HG03575 (cell line): Measurements from ENCODE around the gene PIK3C2G.

Source experiments
- ATAC-seq: cut with Tn5 transposase; IDR thresholded peaks from one replicate; pipeline ENCODE4 v1.9.1; 2021; ENCODE audit not compliant: unreplicated experiment, insufficient number of reproducible peaks, low FRiP score; ENCODE audit errors: extremely low read depth

Gene PIK3C2G

DNA sequence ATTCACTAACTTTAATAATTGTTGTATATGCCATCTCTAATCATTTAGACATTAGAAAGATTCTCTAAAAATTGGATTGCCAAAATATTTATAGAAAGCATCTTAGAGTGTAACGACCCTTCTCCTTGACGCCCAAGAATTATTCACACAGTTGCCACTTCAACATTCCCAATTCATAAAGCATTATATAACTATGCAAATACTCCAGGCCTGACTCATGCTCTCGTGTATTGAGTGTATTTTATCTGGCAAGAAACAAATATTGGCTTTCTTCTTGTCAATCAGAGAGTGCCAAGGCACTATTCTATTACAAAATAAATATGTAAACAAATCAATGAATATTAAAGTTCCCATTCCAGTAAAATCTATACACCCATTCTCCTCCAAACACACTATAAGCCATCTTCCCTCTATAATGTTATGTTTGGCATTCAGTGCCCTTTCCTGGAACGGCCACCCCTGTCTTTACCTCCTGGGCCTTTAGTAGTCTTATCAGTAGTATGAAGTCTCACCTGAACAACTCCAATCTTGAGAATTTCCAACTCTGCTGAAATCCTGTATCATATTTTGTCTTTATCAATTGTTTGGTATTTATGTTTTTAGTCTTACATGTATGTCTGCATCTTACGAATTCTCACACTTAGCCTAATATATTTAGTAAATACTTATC is 182.6 kb downstream of the PIK3C2G start:
- no peak for ATAC-seq

DNA sequence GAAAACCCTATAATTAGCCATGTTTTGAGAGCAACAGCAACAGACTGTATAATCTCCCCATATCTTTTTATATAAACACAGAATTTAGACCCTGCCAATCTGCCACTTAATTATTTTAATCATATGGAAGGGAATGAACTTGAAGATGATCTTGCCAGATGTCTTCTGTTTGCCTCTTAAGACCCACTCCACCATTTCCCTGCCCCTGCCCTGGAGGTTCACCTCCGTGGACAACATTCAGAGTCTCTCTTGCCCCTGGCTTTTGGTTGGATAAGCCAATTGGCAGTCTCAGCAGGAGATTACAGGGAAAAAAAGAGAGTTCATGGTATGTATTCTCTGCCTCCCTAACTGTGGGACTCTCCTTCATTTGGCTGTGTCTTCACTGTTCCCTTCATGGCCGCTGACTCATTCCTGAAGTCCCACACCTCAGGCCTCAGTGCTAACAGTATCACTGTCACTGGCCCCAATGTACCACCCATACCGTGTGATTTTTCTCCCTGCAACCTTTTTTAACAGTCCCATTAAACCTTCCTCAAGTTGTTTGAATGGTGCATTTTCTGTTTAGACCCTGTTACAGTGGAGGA is 184.8 kb downstream of the PIK3C2G start:
- ATAC-seq: no peak

DNA sequence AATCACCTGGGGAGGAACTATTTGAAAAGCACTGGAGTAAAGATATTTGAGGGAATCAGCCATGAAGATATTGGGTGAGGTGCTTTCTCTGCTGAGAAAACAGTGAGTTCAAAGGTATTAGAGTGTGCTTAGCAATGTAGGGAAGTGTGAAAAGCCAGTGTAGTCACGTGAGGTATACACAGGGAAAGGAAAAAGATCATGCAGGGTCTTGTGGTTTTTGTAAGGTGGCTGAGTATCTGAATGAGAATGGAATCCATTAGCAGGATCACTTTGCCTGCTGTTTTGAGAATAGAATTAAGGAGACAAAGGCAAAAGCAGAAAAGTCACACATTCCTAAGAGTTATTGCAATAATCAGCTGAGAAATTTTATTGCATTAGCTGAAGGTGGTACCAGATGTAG is 193.0 kb downstream of the PIK3C2G start:
- ATAC-seq: no peak

DNA sequence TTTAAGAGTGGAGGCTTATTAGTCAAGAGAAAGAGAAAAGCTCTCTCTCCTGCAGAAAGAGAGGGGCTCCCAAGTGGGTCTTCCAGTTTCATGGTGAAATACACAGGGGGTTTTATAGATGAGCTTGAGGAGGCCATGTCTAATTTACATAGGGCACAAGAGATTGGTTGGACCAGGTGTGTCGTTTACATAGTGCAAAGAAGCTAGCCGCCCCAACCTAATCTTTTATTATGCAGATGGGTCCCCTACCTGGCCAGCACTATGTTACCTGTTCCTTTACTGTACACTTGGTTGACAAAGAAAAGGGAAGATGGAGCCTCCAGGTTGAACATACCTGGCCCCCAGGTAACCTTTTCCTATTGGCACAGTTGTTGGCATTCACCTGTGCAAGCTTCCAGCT is 195.0 kb downstream of the PIK3C2G start:
- ATAC-seq: no peak

DNA sequence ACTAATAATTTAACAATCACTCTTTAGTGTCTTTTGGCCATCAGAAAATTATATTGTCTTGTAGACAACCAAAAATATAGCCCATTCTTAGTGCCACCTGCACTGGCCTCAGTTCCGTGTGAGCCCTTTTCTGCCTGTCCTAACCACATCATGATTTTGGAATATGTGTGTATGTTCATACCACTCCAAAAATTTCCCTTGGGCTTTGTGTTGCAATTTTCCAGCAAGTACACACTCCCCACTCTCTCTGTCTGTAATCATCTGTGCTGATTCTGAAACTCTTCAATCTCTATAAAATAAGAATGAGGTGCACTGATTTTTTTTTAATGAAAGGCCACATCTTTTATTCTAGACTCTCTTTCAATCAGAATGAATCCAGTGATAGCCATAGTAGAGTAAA is 196.0 kb downstream of the PIK3C2G start:
- ATAC-seq: no peak

DNA sequence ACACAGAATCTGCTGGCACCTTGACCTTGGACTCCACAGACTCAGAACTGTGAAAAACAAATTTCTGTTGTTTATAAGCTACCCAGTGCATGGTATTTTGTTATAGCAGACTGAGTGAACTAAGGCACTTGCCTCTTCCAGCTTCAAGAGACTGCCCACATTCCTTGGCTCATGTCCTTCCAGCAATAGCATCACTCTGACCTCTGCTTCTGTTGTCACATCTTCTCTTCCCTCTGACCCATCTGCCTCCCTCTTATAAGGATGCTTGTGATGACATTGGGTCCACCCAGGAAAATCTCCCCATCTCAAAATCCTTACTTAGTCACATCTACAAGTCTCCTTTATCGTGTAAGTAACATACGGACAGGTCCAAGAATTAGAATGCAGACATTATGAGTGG is 200.4 kb downstream of the PIK3C2G start:
- ATAC-seq: no peak

DNA sequence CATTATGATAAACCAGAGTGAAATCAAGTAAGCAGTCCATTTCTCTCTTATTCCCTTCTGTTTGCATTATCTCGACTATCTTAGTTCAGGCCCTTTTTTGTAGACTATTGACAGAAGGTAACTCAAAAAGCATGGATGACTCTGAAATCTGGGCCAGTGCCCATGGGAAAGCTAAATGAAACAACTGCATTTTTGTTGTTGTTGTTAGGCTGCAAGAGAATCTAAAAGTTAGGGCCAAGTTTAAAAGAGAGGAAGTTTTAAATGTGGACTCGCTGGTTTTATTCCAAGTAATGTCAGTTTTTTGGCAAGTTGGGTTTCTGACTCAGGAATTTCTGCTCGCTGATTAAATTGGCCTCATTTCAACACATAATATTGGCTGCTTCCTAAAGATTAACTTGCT is 201.1 kb downstream of the PIK3C2G start:
- no peak for ATAC-seq

DNA sequence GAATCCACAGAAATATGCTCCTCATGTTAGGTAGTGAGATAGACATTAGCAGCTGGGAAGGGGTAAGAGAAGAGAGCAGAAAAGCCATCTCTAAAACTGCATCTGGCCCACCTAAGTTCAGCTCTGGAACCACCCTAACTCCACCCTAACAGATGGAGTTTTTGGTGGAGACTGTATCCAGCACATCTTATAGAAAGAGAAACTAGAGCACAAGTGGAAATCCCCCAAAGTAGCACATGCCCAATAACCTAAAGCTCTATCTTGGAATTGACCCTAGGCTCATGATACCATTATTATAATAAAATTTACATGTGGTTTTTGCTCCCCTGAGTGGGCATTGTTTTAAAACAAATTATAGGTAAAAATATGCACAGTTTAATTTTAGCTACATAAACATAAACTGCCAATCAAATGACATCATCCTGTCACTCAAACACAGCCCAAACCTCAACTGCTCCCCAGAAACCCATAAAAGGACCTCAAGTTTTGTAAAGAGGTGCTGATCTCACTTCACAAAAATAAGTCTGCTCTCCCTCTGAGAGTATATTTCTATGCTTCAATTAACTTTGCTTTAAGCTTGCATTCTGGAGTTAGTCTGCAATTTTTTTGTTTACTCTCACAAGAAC is 206.4 kb downstream of the PIK3C2G start:
- no peak for ATAC-seq

DNA sequence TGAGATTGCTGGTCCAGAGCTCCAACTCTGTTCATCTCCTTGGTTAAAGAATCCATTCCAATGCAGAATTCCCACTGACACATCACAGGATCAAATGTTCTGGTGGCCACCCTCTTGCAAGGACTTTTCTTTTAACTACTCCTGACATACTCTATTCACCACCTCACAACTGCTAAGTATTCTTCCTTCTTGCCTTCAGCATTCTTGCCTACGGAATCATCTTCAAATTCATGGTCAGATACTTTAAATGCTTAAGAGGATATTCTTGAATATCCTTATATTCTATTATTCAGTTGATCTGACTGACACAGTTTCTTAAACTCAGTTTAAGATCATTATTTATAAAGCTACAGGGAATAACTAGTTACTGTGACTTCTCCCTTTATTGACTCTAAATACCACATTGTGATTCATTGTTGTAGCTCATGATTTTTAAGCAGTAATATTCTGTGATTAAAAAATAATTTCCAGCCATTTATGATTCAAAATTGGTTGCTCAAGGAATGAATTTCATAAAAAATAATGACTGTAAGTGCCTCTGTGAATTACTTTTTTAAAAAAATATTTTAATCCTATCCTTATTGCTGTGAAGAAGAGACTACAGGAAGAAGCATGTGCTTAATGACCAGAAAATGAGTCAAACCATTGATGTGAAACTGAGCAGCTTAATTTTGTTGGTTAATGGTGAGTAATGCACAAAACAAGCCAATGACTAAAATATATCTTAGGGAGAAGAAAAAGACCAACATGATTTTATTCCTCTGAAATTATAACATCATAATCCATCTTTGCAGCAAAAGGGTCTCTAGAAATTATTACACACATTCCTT is 207.1 kb downstream of the PIK3C2G start:
- no peak for ATAC-seq

DNA sequence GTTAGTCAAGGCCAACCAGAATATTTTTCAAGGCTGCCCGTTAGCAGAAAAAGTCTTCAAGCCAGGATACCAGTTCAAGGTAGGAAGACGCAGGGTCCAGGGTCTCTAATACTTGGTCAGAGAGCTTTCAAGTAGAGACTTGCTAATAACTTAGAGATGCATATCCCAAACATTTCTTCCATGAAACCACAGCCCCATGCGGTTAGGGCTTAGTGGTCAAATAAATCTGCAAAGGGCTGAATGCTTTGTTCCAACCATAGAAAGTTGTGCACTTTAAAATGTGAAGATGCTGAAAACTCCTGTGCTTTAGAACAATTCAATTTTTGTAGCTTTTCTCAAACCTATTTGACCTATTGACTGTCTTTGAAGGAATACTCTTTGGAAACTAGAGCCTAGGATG is 208.9 kb downstream of the PIK3C2G start:
- ATAC-seq: no peak

DNA sequence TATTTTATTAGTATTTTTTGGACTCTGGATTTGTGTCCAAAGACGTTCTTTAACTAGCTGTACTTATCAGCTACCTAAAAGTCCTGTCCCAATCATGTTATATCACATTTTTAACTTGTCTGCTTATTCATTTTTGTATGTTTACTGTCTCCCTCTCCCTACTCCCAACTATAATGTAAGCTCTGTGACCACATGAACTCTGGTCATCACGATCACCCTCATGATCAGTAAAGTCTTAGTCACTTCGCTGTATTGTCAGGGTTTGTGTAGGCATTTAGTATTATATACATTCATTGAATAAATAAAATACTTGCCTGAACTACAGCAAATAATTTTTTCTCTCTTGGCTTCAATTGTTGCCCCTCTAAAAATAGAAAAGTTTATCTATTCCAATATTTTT is 211.0 kb downstream of the PIK3C2G start:
- no peak for ATAC-seq

DNA sequence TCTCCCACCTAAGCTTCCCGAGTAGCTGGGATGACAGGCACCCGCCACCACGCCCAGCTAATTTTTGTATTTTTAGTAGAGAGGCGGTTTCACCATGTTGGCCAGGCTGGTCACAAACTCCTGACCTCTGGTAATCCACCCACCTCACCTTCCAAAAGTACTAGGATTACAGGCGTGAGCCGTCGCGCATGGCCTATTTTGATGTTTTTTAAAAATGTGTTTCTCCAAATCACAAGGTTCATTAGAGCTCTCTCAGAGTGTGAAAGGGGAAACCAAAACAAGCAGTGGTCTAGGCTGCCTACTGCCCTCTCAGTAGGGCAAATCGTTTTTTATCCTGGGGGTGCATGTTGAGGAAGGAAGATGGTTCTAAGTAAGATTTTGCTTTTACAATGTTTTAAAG is 211.5 kb downstream of the PIK3C2G start:
- ATAC-seq: no peak

DNA sequence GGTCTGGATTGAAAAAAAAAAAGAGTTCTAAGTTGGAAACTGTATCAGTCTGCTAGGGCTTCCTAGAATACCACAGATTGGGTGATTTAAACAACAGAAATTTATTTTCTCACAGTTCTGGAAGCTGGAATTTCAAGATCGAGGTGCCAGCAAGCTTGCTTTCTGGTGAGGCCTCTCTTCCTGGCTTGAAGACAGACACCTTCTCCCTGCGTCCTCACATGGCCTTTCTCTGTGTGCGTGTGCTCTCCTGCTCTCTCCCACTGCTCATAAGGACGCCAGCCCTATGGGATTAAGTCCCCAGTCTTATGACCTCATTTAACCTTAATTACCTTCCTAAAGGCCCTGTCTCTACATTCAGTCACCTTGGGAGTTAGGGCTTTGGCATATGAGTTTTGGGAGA is 215.5 kb downstream of the PIK3C2G start:
- ATAC-seq: no peak

DNA sequence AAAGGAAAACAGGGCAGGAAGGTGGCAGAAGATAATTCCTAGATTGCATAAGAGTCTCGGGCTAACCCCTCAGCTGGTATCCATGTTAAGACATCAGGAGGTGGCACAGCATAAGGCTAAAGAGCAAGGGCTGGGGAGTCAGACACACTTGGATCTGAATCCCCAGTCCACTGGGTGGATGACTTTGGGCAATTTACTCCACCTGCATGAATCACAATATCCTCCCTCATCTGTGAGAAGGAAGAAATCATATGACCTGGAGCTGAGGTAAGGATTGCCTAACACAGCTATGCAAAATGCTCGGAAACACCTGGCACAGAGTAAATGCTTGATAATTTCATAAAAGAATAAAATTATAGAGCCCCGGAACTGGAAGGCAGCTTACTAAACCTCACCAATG is 217.9 kb downstream of the PIK3C2G start:
- no peak for ATAC-seq

DNA sequence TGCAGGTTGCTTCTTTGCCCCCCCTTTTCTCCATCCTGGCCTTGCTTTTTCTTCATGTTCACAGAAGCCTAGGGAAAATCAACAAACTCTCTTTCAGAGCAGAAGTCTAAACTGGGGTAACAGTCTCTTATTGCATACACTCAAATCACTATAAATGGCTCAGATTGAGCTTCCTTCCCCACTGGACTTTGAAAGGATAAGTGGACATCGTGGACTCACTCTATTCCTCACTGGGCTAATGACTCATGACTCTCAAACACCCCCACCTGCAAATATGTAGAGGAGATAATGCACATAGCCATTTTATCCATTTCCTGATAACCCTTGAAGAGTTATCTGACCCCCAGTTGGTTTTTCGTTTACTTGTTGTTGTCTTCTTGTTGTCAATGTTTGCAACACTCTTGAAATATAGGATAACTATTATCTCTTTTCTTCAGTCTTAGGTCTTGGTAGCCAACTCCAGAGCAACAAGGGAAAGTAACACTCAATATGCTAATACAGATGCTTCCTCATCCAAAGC is 221.3 kb downstream of the PIK3C2G start:
- no peak for ATAC-seq

DNA sequence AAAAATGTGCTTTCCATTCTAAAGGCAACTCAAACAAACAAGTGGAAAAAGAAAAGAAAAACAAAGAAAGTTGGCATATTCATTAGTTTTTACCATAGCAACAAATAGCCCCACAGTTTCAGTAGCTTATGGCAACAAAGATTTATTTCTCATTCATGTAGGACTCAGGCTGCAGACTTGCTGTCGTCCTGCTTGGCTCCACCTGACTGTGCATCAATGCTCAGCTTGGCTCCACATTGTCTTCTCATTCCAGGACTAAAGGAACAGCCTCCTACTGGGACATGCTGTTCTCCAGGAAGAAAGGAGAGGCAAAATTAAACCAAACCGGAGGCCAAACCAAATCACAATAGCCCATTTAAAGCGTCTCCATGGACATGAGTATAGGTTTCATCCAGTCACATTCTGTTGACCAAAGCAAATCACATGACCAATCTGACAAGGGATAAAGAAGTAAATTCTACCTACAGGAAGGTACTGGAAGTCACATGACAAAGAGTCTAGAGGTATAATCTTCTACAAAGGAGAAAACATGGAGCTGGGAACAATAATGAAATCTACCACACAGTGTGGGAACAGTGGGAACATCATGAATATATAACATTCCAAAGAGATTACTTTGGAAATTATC is 222.5 kb downstream of the PIK3C2G start:
- no peak for ATAC-seq

DNA sequence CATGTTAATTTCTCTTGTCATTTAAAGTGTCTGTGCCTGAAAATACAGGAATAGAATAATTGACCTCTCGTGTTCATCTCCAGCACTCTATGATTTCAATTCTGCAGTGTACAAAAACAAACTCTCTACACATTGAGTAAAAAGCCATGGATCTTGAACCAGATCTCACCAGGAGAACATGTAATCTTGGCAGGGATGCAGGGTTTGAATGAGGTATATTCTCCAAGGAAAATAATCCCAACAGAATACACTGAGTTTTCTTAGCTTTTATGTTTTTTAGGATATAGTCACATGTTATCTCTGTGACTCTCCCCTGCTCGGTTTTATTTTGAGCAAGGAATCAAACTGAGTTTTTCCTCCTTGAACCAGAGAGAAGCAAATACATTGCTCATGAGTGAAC is 224.7 kb downstream of the PIK3C2G start:
- no peak for ATAC-seq

DNA sequence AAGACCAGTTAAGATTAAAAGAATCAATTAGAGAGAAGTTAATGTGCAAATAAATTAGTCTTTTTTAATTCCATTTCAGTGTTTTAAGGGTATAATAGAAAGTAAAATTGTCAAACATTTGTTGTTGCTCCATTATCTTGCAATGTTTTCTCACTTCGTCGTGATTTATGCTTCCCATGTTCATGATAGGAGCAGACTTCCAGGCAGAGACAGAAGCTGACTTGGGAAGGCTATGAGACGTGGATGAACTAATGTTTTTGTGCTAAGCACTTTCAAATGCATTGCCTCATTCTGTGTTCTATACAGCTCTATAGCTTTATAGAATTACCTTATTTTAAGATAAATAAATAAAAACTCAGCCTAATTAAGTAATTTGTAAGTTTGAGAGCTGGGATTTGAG is 226.2 kb downstream of the PIK3C2G start:
- ATAC-seq: no peak

DNA sequence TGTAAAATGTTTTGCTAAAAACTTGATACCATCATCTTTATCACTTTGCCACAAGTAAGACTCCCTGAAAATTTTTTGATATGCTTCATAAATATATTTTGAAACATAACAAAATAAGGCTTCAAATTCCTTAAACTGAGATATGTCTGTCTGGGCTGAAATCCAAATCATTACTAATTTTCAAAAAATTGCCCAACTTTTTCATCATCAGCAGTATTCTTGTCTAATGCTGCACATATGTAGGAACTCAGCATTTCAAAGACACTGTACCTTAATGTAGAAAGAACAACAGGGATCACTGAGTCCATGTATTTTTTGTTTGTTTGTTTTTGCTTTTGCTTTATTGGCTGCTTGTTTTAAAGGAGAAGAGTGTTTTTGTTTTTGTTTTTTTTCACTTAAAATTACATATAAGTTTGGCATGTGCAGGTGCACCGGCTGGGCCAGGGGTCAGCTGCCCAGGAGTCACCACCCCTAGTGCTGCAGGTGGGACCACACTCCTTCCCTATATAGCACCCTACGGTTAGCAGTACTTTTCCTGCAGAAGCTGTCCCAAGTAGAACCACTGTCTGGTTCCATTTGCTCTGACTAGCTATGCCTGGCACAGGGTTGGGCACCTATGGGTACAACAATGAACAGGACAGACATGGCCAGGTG is 231.2 kb downstream of the PIK3C2G start:
- ATAC-seq: no peak
